Neuronal stem cell (in vitro differentiated cells): Measurements from ENCODE around the gene NPR1.

Experiments
- DNase-seq: peaks from one replicate; pipeline ENCODE4 v3.0.0-alpha.2; 2013; ENCODE audit warnings: low spot score
- H2AFZ ChIP-seq: one replicate; pipeline ENCODE4 v1.6.1; 2013; ENCODE audit warnings: mild to moderate bottlenecking, low read length, inconsistent platforms
- H2AK5ac ChIP-seq: 2 replicates; pipeline ENCODE4 v1.6.1; 2013; ENCODE audit warnings: low read depth, mild to moderate bottlenecking, inconsistent platforms, low read length, moderate library complexity, mixed read lengths
- H2BK120ac ChIP-seq: 2 replicates; pipeline ENCODE4 v1.6.1; 2013; ENCODE audit warnings: low read depth, mild to moderate bottlenecking, inconsistent platforms, low read length, moderate library complexity, mixed read lengths
- H2BK12ac ChIP-seq: one replicate; pipeline ENCODE4 v1.6.1; 2013; ENCODE audit warnings: low read length, inconsistent platforms
- H2BK15ac ChIP-seq: 2 replicates; pipeline ENCODE4 v1.6.1; 2013; ENCODE audit warnings: mild to moderate bottlenecking, low read length, inconsistent platforms, mixed read lengths
- H2BK5ac ChIP-seq: one replicate; pipeline ENCODE4 v1.6.1; 2013; ENCODE audit warnings: inconsistent platforms, mild to moderate bottlenecking, low read length, moderate library complexity
- H3K14ac ChIP-seq: one replicate; pipeline ENCODE4 v1.6.1; 2013; ENCODE audit warnings: low read length, inconsistent platforms
- H3K18ac ChIP-seq: 2 replicates; pipeline ENCODE4 v1.6.1; 2013; ENCODE audit warnings: low read length, inconsistent platforms
- H3K23ac ChIP-seq: 2 replicates; pipeline ENCODE4 v1.6.1; 2013; ENCODE audit warnings: low read depth, mild to moderate bottlenecking, mixed read lengths, low read length, inconsistent platforms; ENCODE audit not compliant: poor library complexity
- H3K27ac ChIP-seq: replicated peaks from 3 replicates; pipeline ENCODE4 v1.5.1; 2013; ENCODE audit warnings: low read length, inconsistent platforms
- H3K27me3 ChIP-seq, 3 experiments: 2 replicates each; pipeline ENCODE4 v1.6.1; 2013; ENCODE audit warnings: low read length in 3 of 3, mild to moderate bottlenecking in 2 of 3, inconsistent platforms in 1 of 3, low read depth in 1 of 3, mixed read lengths in 1 of 3, moderate library complexity in 1 of 3; ENCODE audit not compliant: control insufficient read depth in 3 of 3, insufficient read depth in 3 of 3
- H3K36me3 ChIP-seq, 2 donors: replicated peaks in 1 of 2; 2 replicates each; pipeline ENCODE4 v1.6.1; 2013; ENCODE audit warnings: low read length in 2 of 2; ENCODE audit not compliant: control insufficient read depth in 2 of 2, insufficient read depth in 2 of 2
- H3K4ac ChIP-seq: 2 replicates; pipeline ENCODE4 v1.6.1; 2013; ENCODE audit warnings: inconsistent platforms, mild to moderate bottlenecking, low read length, moderate library complexity
- H3K4me1 ChIP-seq, 2 donors: 1 replicate in 1 of 2; 2 replicates in 1 of 2; pipeline ENCODE4 v1.6.1; 2013; ENCODE audit warnings: low read length in 2 of 2, low read depth in 1 of 2; ENCODE audit not compliant: control insufficient read depth in 2 of 2, insufficient read depth in 1 of 2
- H3K4me2 ChIP-seq: one replicate; pipeline ENCODE4 v1.6.1; 2013; ENCODE audit warnings: mild to moderate bottlenecking, low read length, inconsistent platforms; ENCODE audit not compliant: insufficient read depth, poor library complexity, severe bottlenecking
- H3K4me3 ChIP-seq, 2 donors: 2 replicates each; pipeline ENCODE4 v1.5.1; 2013; ENCODE audit warnings: low read length in 2 of 2, mild to moderate bottlenecking in 2 of 2, inconsistent platforms in 1 of 2, moderate library complexity in 1 of 2
- H3K79me1 ChIP-seq: one replicate; pipeline ENCODE4 v1.6.1; 2013; ENCODE audit warnings: low read depth, mild to moderate bottlenecking, inconsistent platforms, low read length, moderate library complexity
- H3K9ac ChIP-seq: one replicate; pipeline ENCODE4 v1.6.1; 2013; ENCODE audit warnings: mild to moderate bottlenecking, low read depth, low read length, inconsistent platforms; ENCODE audit not compliant: poor library complexity
- H3K9me3 ChIP-seq, 2 donors: replicated peaks in 1 of 2; 2 replicates each; pipeline versions ENCODE3 to v1.6.1; 2013; ENCODE audit warnings: low read length in 2 of 2, mild to moderate bottlenecking in 2 of 2, inconsistent platforms in 1 of 2, low read depth in 1 of 2, mixed read lengths in 1 of 2, moderate library complexity in 1 of 2; ENCODE audit not compliant: control insufficient read depth in 2 of 2, insufficient read depth in 1 of 2
- H4K8ac ChIP-seq: one replicate; pipeline ENCODE4 v1.6.1; 2013; ENCODE audit warnings: low read depth, mild to moderate bottlenecking, inconsistent platforms, low read length, moderate library complexity
- H4K91ac ChIP-seq: one replicate; pipeline ENCODE4 v1.6.1; 2013; ENCODE audit warnings: low read length, low read depth, mild to moderate bottlenecking, inconsistent platforms; ENCODE audit not compliant: poor library complexity
- WGBS, 2 donors: extraction: QIAGEN DNeasy Blood & Tissue Kit; methylation state at CpG; one replicate each; pipeline ENCODE4 v1.1.7; 2013; ENCODE audit warnings: missing lambda C conversion rate in 2 of 2, mixed read lengths in 1 of 2; ENCODE audit not compliant: insufficient read length in 2 of 2, insufficient replicate concordance in 1 of 2; ENCODE audit errors: extremely low coverage in 2 of 2; 5-methylcytosine and 5-hydroxymethylcytosine counted together

The NPR1 gene

GRCh38 chr1:153679337-153680119, 1.0 kb downstream of the NPR1 start:
- Histone ChIP-seq H3K4me3 (peak overlapping the region; percentile 31 to 81), H3K36me3 (no peaks in the 10 kb centered on the region), H3K27ac (no peak overlapping the region), H3K14ac (peak overlapping the region; percentile 91), H3K27me3 (peaks cover 20 to 64% (median 40%) of the 10 kb centered on the region in 3 experiments), H3K23ac (peak overlapping the region; percentile 99), H2AFZ (peak overlapping the region; percentile 91), H3K18ac (peak overlapping the region; percentile 96), H3K9me3 (peaks cover 0 to 2% of the 10 kb centered on the region in 2 donors), H2BK12ac (peak overlapping the region; percentile 78), H3K4ac (no peak overlapping the region), H2BK5ac (peak overlapping the region; percentile 57), H3K4me2 (peak overlapping the region; percentile 90), H3K4me1 (peaks cover 8 to 11% of the 10 kb centered on the region in 2 donors), H3K79me1 (peaks cover 3% of the 10 kb centered on the region), H4K91ac (no peak overlapping the region), H2BK15ac (peak overlapping the region; percentile 93), H2BK120ac (peak overlapping the region; percentile 92), H2AK5ac (no peak overlapping the region), H4K8ac (peak overlapping the region; percentile 9), H3K9ac (peak overlapping the region; percentile 92)
- no CpG with 5 or more reads among the region's 73 CpGs for WGBS, 2 donors
- no peak for DNase-seq

GRCh38 chr1:153680120-153680403, 1.6 kb downstream of the NPR1 start:
- H2BK12ac ChIP-seq = no peak overlapping the region
- no peak overlapping the region for H2BK120ac ChIP-seq
- no peak overlapping the region for H3K9ac ChIP-seq
- no peak overlapping the region for H4K91ac ChIP-seq
- peaks cover 8 to 11% of the 10 kb centered on the region in 2 donors for H3K4me1 ChIP-seq
- no peak overlapping the region for H2AK5ac ChIP-seq
- WGBS, 2 donors = no CpG with 5 or more reads among the region's 10 CpGs
- H3K14ac ChIP-seq = no peak overlapping the region
- no peak overlapping the region for H3K27ac ChIP-seq
- peaks cover 20 to 68% (median 40%) of the 10 kb centered on the region in 3 experiments for H3K27me3 ChIP-seq
- H3K36me3 ChIP-seq = no peaks in the 10 kb centered on the region
- H4K8ac ChIP-seq = no peak overlapping the region
- H3K9me3 ChIP-seq = peaks cover 0 to 2% of the 10 kb centered on the region in 2 donors
- H3K4me3 ChIP-seq = peak overlapping the region in 1 of 2 donors; percentile 81
- H3K4me2 ChIP-seq = peak overlapping the region; percentile 90
- H2BK5ac ChIP-seq = no peak overlapping the region
- H3K4ac ChIP-seq = no peak overlapping the region
- H3K79me1 ChIP-seq = peaks cover 4% of the 10 kb centered on the region
- no peak overlapping the region for H2BK15ac ChIP-seq
- H3K18ac ChIP-seq = no peak overlapping the region
- peak overlapping the region; percentile 91 for H2AFZ ChIP-seq
- DNase-seq = no peak
- no peak overlapping the region for H3K23ac ChIP-seq

GRCh38 chr1:153682730-153683129, 4.2 kb downstream of the NPR1 start:
- Histone ChIP-seq H3K4me3 (no peak overlapping the region), H2BK12ac (no peak overlapping the region), H3K4me1 (peaks cover 10 to 11% of the 10 kb centered on the region in 2 donors), H4K8ac (no peak overlapping the region), H2AK5ac (no peak overlapping the region), H2BK15ac (no peak overlapping the region), H3K79me1 (peaks cover 4% of the 10 kb centered on the region), H3K27ac (no peak overlapping the region), H2AFZ (no peak overlapping the region), H3K18ac (peak overlapping the region; percentile 27), H3K9ac (peak overlapping the region; percentile 63), H3K4ac (no peak overlapping the region), H4K91ac (no peak overlapping the region), H3K4me2 (no peak overlapping the region), H3K23ac (peak overlapping the region; percentile 76), H2BK5ac (no peak overlapping the region), H2BK120ac (no peak overlapping the region), H3K27me3 (peaks cover 20 to 87% (median 40%) of the 10 kb centered on the region in 3 experiments), H3K9me3 (peaks cover 0 to 2% of the 10 kb centered on the region in 2 donors), H3K36me3 (no peaks in the 10 kb centered on the region), H3K14ac (no peak overlapping the region)
- DNase-seq = no peak
- no CpG with 5 or more reads among the region's 7 CpGs for WGBS, 2 donors

- DNase-seq = no peak
- Histone ChIP-seq H3K18ac (no peak overlapping the region), H4K91ac (no peak overlapping the region), H2AFZ (no peak overlapping the region), H3K23ac (no peak overlapping the region), H3K14ac (no peak overlapping the region), H3K27ac (no peak overlapping the region), H3K36me3 (no peaks in the 10 kb centered on the region), H3K4ac (no peak overlapping the region), H2BK5ac (no peak overlapping the region), H3K79me1 (peaks cover 4% of the 10 kb centered on the region), H3K27me3 (peaks cover 10 to 80% (median 29%) of the 10 kb centered on the region in 3 experiments), H2AK5ac (no peak overlapping the region), H2BK120ac (no peak overlapping the region), H2BK12ac (no peak overlapping the region), H3K4me3 (no peak overlapping the region), H3K9ac (no peak overlapping the region), H3K9me3 (peaks cover 0 to 4% of the 10 kb centered on the region in 2 donors), H2BK15ac (no peak overlapping the region), H3K4me2 (no peak overlapping the region), H3K4me1 (peaks cover 3 to 4% of the 10 kb centered on the region in 2 donors), H4K8ac (no peak overlapping the region)
- no CpG with 5 or more reads among the region's 5 CpGs for WGBS, 2 donors
These were observed 5.4 kb downstream of the NPR1 start for GRCh38 chr1:153683854-153684253.
